Neural cell (in vitro differentiated cells): ENCODE data around the gene GFPT2.

Experiments used
- CTCF ChIP-seq: fragments of 450-650 bp; IDR thresholded peaks from 2 replicates; pipeline ENCODE4 v1.5.1; 2014; ENCODE audit warnings: antibody characterized with exemption, mild to moderate bottlenecking, moderate library complexity; ENCODE audit not compliant: poor library complexity, severe bottlenecking
- EP300 ChIP-seq: fragments of 450-650 bp; conservative IDR thresholded peaks from 2 replicates; pipeline ENCODE4 v1.6.1; 2014; ENCODE audit warnings: antibody characterized with exemption, mild to moderate bottlenecking, moderate library complexity; ENCODE audit not compliant: poor library complexity, severe bottlenecking
- EZH2 ChIP-seq: fragments of 200-600, 300-800 bp; shearing (Covaris generic), sonication (generic); IDR thresholded peaks from 2 replicates; pipeline ENCODE4 v1.6.1; 2014; ENCODE audit warnings: antibody characterized with exemption, low read length, borderline replicate concordance, mild to moderate bottlenecking; ENCODE audit not compliant: insufficient read depth, poor library complexity, severe bottlenecking
- MXI1 ChIP-seq: fragments of 450-650 bp; conservative IDR thresholded peaks from 2 replicates; pipeline ENCODE4 v1.6.1; 2014; ENCODE audit warnings: antibody characterized with exemption, mild to moderate bottlenecking; ENCODE audit not compliant: poor library complexity, severe bottlenecking
- POLR2AphosphoS5 ChIP-seq: IDR thresholded peaks from 2 replicates; pipeline ENCODE4 v1.6.1; 2012
- REST ChIP-seq: IDR thresholded peaks from 2 replicates; pipeline ENCODE4 v1.6.1; 2012; ENCODE audit warnings: borderline replicate concordance
- TAF1 ChIP-seq: IDR thresholded peaks from 2 replicates; pipeline ENCODE4 v1.6.1; 2012; ENCODE audit warnings: low read depth

GRCh38 chr5:180326989-180327565 lies 26.1 kb downstream of the GFPT2 start:
- no peak for TF ChIP-seq CTCF
- no peak for TF ChIP-seq TAF1
- no peak for TF ChIP-seq EP300
- TF ChIP-seq POLR2AphosphoS5, result no peak
- TF ChIP-seq MXI1, result no peak
- no peak for TF ChIP-seq REST
- TF ChIP-seq EZH2, result no peak
